Esophagus muscularis mucosa (tissue), 4 donors: ENCODE results near the gene AGO1. TPM values are rescaled to one million over a fixed set of nuclear protein-coding genes. Genes with fewer than 3 reads are reported as not detected.

ENCODE experiments used
- DNase-seq: peaks from one replicate; pipeline ENCODE4 v3.0.0-alpha.2; 2017; ENCODE audit errors: extremely low spot score
- H3K27ac ChIP-seq, 4 donors: fragments of 200-600 bp; sonication (generic); replicated peaks in 1 of 4; 1 replicate in 3 of 4; 2 replicates in 1 of 4; pipeline ENCODE4 v1.5.1; 2016 to 2019; ENCODE audit warnings: mild to moderate bottlenecking in 1 of 4
- H3K27me3 ChIP-seq, 4 donors: fragments of 200-600 bp; sonication (generic); one replicate each; pipeline versions ENCODE4 v1.5.1 to v1.6.0; 2016 to 2019
- H3K36me3 ChIP-seq, 4 donors: fragments of 200-600 bp; sonication (generic); one replicate each; pipeline ENCODE4 v1.5.1; 2016 to 2019
- H3K4me1 ChIP-seq, 4 donors: fragments of 200-600 bp; sonication (generic); one replicate each; pipeline ENCODE4 v1.5.1; 2016 to 2019
- H3K4me3 ChIP-seq, 4 donors: fragments of 200-600 bp; sonication (generic); 1 replicate in 2 of 4; 2 replicates in 2 of 4; pipeline ENCODE4 v1.5.1; 2016 to 2019; ENCODE audit warnings: mild to moderate bottlenecking in 4 of 4, moderate library complexity in 1 of 4
- H3K9me3 ChIP-seq, 4 donors: fragments of 200-600 bp; sonication (generic); 1 replicate in 3 of 4; 2 replicates in 1 of 4; pipeline ENCODE4 v1.5.1; 2016 to 2019
- EP300 ChIP-seq: sonication (generic); formaldehyde crosslinking; IDR thresholded peaks from one replicate; pipeline ENCODE4 v1.6.1; 2017; ENCODE audit warnings: antibody characterized with exemption
- POLR2A ChIP-seq: fragments of 450-650 bp; IDR thresholded peaks from one replicate; pipeline ENCODE4 v1.6.1; 2017; ENCODE audit warnings: antibody characterized with exemption, moderate library complexity, mild to moderate bottlenecking, low read depth
- POLR2AphosphoS5 ChIP-seq, 2 donors: sonication (generic); formaldehyde crosslinking; IDR thresholded peaks; one replicate each; pipeline ENCODE4 v1.6.1; 2017; ENCODE audit warnings: antibody characterized with exemption in 2 of 2
- WGBS: methylation state at CpG from one replicate; pipeline ENCODE4 v1.1.5; 2018; 5-methylcytosine and 5-hydroxymethylcytosine counted together
- intact Hi-C: fragments of 100-400 bp; cut with DNase I; formaldehyde crosslinking; loops from one replicate; pipeline ENCODE4 v1.15.1; 2023
- total RNA-seq, 4 donors: library from RNA; depleted of rRNA; stranded (reverse); fragments of >200 nt; gene quantifications; one replicate each; pipeline versions ENCODE4 v1.1.0 to v1.2.1, GENCODE V29; 2016
- TF ChIP-seq, protein P1 (sequence below), 3 experiments: fragments of 200-600 bp in 2 of 3; fragments of 450-650 bp in 1 of 3; sonication (generic) in 2 of 3; IDR thresholded peaks; one replicate each; pipeline ENCODE4 v1.5.1; 2017 to 2019; ENCODE audit warnings: antibody characterized with exemption in 3 of 3, mild to moderate bottlenecking in 2 of 3, moderate library complexity in 1 of 3

AGO1 gene
- total RNA-seq, 4 donors from 2014 or later, result 16.2 to 32.6 (median 24.4) TPM

DNA sequence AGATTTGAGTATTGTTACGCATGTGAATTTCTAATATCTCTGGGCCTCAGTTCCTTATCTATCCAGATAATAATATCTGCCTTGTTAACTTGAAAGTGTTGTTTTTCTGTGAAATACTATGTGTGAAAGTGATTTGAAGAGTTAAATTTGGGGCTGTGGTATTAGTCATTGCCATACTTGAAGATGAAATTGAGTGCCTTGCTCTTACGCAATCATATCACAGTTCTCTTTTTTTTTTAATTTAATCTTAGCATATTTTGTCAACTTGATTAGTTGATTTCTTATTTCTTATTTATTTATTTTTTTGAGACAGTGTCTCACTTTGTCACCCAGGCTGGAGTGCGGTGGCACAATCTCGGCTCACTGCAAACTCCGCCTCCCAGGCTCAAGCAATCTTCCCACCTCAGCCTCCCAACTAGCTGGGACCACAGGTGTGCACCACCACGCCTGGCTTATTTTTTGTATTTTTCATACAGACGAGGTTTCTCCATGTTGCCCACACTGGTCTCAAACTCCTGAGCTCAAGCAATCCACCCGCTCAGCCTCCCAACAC lies 44.2 kb upstream of the AGO1 start:
- 94% methylated on average over 8 of the region's 8 CpGs for WGBS
- Histone ChIP-seq H3K4me3 (no peak overlapping the region), H3K4me1 (no peaks in the 10 kb centered on the region), H3K27me3 (no peaks in the 10 kb centered on the region), H3K27ac (no peak overlapping the region), H3K9me3 (no peaks in the 10 kb centered on the region), H3K36me3 (peaks cover 60 to 98% (median 93%) of the 10 kb centered on the region in 4 donors)
- intact Hi-C loops, result no loop called here
- TF ChIP-seq POLR2A (no peak), EP300 (no peak), POLR2AphosphoS5 (IDR thresholded peaks at IDR 0.05) (no peak)
- TF ChIP-seq, protein P1, sequence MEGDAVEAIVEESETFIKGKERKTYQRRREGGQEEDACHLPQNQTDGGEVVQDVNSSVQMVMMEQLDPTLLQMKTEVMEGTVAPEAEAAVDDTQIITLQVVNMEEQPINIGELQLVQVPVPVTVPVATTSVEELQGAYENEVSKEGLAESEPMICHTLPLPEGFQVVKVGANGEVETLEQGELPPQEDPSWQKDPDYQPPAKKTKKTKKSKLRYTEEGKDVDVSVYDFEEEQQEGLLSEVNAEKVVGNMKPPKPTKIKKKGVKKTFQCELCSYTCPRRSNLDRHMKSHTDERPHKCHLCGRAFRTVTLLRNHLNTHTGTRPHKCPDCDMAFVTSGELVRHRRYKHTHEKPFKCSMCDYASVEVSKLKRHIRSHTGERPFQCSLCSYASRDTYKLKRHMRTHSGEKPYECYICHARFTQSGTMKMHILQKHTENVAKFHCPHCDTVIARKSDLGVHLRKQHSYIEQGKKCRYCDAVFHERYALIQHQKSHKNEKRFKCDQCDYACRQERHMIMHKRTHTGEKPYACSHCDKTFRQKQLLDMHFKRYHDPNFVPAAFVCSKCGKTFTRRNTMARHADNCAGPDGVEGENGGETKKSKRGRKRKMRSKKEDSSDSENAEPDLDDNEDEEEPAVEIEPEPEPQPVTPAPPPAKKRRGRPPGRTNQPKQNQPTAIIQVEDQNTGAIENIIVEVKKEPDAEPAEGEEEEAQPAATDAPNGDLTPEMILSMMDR (IDR thresholded peaks at IDR 0.05), result no peak
- DNase-seq, result no peak

DNA sequence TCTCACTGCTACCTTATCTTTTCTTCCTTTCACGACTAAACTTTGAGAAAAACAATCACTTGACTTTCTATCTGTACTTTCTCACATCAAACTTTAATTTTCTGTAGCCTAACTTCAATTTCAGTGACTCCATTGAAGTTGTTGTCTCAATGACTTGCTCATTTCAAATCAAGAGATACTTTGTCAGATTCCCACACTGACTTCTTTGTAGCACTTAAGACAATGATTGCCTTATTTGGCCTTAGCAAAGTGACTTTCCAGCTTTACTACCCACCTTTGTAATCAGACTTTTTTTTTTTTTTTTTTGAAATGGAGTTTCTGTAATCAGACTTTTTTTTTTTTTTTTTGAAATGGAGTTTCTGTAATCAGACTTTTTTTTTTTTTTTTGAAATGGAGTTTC lies 38.2 kb upstream of the AGO1 start:
- Histone ChIP-seq H3K4me3 (no peak overlapping the region), H3K9me3 (no peaks in the 10 kb centered on the region), H3K27me3 (no peaks in the 10 kb centered on the region), H3K4me1 (peaks cover 16 to 37% (median 36%) of the 10 kb centered on the region in 4 donors), H3K27ac (peak overlapping the region in 3 of 4 donors; percentile 24 to 36 (median 36)), H3K36me3 (peaks cover 27 to 61% (median 47%) of the 10 kb centered on the region in 4 donors)
- intact Hi-C loops, result no loop called here
- 51% methylated on average over 1 of the region's 1 CpG for WGBS
- TF ChIP-seq, protein P1 (IDR thresholded peaks at IDR 0.05), result no peak
- TF ChIP-seq POLR2AphosphoS5 (IDR thresholded peaks at IDR 0.05), result no peak
- TF ChIP-seq POLR2A, result no peak
- no peak for TF ChIP-seq EP300
- no peak for DNase-seq

- no peak for DNase-seq
- Histone ChIP-seq H3K36me3 (peaks cover 25 to 60% (median 41%) of the 10 kb centered on the region in 4 donors), H3K27me3 (no peaks in the 10 kb centered on the region), H3K27ac (peak overlapping the region in 3 of 4 donors; percentile 36 to 53 (median 39)), H3K9me3 (no peaks in the 10 kb centered on the region), H3K4me3 (no peak overlapping the region), H3K4me1 (peaks cover 18 to 47% (median 46%) of the 10 kb centered on the region in 4 donors)
- 60% methylated on average over 1 of the region's 1 CpG for WGBS
- TF ChIP-seq EP300 (no peak), POLR2A (no peak), POLR2AphosphoS5 (IDR thresholded peaks at IDR 0.05) (no peak)
- TF ChIP-seq, protein P1 (IDR thresholded peaks at IDR 0.05), result no peak
- intact Hi-C loops, result no loop called here
Measured at GRCh38 chr1:35845766-35846165, 37.2 kb upstream of the AGO1 start.

DNA sequence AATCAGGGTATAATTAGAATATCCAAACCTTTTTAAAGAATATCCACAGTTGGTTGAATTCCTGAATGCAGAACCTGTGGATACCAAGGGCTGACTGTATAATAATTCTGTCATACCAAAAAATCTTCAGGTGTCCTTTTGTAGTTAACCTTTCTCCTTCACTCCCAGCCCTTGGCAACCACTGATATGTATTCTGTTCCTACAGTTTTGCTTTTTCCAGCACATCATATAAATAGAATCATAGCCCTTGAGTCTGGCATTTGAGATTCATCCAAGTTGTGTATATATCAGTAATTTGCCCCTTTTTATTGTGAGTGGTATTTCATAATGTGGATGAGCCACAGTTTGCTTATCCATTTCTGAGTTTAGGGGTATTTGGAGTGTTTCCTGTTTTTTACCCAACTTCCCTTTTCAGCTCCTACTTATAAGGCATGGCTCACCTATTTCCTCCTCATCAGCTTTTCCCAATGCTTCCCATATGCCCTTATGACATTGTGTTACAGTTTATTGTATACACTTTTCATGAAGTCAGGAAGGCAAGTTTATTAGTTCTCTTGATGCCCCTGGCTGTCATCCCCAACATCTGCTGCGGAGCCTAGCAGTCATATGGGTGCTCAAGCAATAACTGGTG lies 35.0 kb upstream of the AGO1 start:
- Histone ChIP-seq H3K4me3 (no peak overlapping the region), H3K9me3 (no peaks in the 10 kb centered on the region), H3K36me3 (peaks cover 2 to 60% (median 18%) of the 10 kb centered on the region in 4 donors), H3K27me3 (no peaks in the 10 kb centered on the region), H3K27ac (peak overlapping the region; percentile 19 to 53 (median 44)), H3K4me1 (peaks cover 37 to 65% (median 65%) of the 10 kb centered on the region in 4 donors)
- no peak for DNase-seq
- 80% methylated on average over 1 of the region's 1 CpG for WGBS
- TF ChIP-seq, protein P1 (IDR thresholded peaks at IDR 0.05), result no peak
- TF ChIP-seq EP300 (no peak), POLR2A (no peak), POLR2AphosphoS5 (IDR thresholded peaks at IDR 0.05) (no peak)
- intact Hi-C loops, result no loop called here
